CD14-positive monocyte (primary cell): ENCODE results near the gene CAMK4. TPM values are rescaled to one million over a fixed set of nuclear protein-coding genes. Genes with fewer than 3 reads are reported as not detected.
A peak's percentile ranks its signal among the peaks of the same experiment; 100 is the strongest.

Source experiments
- DNase-seq, 3 donors: peaks; one replicate each; pipeline ENCODE4 v3.0.0-alpha.2; 2011 to 2022
- H2AFZ ChIP-seq: 2 replicates; pipeline ENCODE4 v1.6.0; 2012; ENCODE audit warnings: mild to moderate bottlenecking, low read depth, low read length, inconsistent platforms; ENCODE audit not compliant: insufficient read depth, poor library complexity, severe bottlenecking
- H3K27ac ChIP-seq, 2 donors: 1 replicate in 1 of 2; 2 replicates in 1 of 2; pipeline ENCODE4 v1.5.1; 2012 to 2013; ENCODE audit warnings: low read length in 2 of 2, control low read depth in 1 of 2, inconsistent platforms in 1 of 2, low read depth in 1 of 2, mild to moderate bottlenecking in 1 of 2
- H3K27me3 ChIP-seq, 2 donors: one replicate each; pipeline versions ENCODE4 v1.6.0 to v1.6.1; 2011 to 2013; ENCODE audit warnings: low read length in 2 of 2; ENCODE audit not compliant: control insufficient read depth in 2 of 2, insufficient read depth in 2 of 2
- H3K36me3 ChIP-seq, 2 donors: replicated peaks in 1 of 2; 1 replicate in 1 of 2; 2 replicates in 1 of 2; pipeline versions ENCODE4 v1.5.1 to v1.6.1; 2012 to 2013; ENCODE audit warnings: low read length in 2 of 2, control low read depth in 1 of 2, inconsistent platforms in 1 of 2, mild to moderate bottlenecking in 1 of 2; ENCODE audit not compliant: insufficient read depth in 2 of 2, control insufficient read depth in 1 of 2
- H3K4me1 ChIP-seq, 2 donors: 1 replicate in 1 of 2; 2 replicates in 1 of 2; pipeline versions ENCODE4 v1.5.1 to v1.6.1; 2012 to 2013; ENCODE audit warnings: low read length in 2 of 2, control low read depth in 1 of 2, inconsistent platforms in 1 of 2, mild to moderate bottlenecking in 1 of 2, moderate library complexity in 1 of 2; ENCODE audit not compliant: insufficient read depth in 2 of 2, control insufficient read depth in 1 of 2
- H3K4me2 ChIP-seq: replicated peaks from 2 replicates; pipeline ENCODE3; 2012; ENCODE audit warnings: low read length, moderate library complexity, mild to moderate bottlenecking; ENCODE audit not compliant: poor library complexity, severe bottlenecking; ENCODE audit errors: extremely low read depth
- H3K4me3 ChIP-seq, 3 experiments: fragments of 200-600 bp in 1 of 3; sonication (generic) in 1 of 3; replicated peaks in 1 of 3; 1 replicate in 2 of 3; 2 replicates in 1 of 3; pipeline ENCODE4 v1.5.1; 2011 to 2013; ENCODE audit warnings: low read length in 3 of 3, mild to moderate bottlenecking in 3 of 3, control low read depth in 2 of 3, low read depth in 2 of 3, inconsistent platforms in 1 of 3, moderate library complexity in 1 of 3
- H3K79me2 ChIP-seq: 2 replicates; pipeline ENCODE4 v1.6.0; 2012; ENCODE audit warnings: mild to moderate bottlenecking, control low read depth, inconsistent platforms, low read length, moderate library complexity; ENCODE audit not compliant: insufficient read depth
- H3K9ac ChIP-seq: 2 replicates; pipeline ENCODE4 v1.6.0; 2017; ENCODE audit warnings: low read length, mild to moderate bottlenecking; ENCODE audit not compliant: insufficient read depth, poor library complexity, severe bottlenecking
- H3K9me3 ChIP-seq, 2 donors: replicated peaks in 1 of 2; 1 replicate in 1 of 2; 2 replicates in 1 of 2; pipeline versions ENCODE4 v1.5.1 to v1.6.1; 2012 to 2013; ENCODE audit warnings: low read length in 2 of 2, control low read depth in 1 of 2; ENCODE audit not compliant: control insufficient read depth in 1 of 2, insufficient read depth in 1 of 2
- H4K20me1 ChIP-seq: 2 replicates; pipeline ENCODE4 v1.6.0; 2012; ENCODE audit warnings: mild to moderate bottlenecking, low read length, control low read depth, moderate library complexity; ENCODE audit not compliant: insufficient read depth
- H3K27ac Mint-ChIP-seq, 7 donors: one replicate each; pipeline ENCODE4 v1.8.0; 2020; ENCODE audit warnings: mild to moderate bottlenecking in 7 of 7, mixed read lengths in 7 of 7, moderate library complexity in 6 of 7, inconsistent platforms in 2 of 7
- H3K27me3 Mint-ChIP-seq, 3 donors: one replicate each; pipeline ENCODE4 v1.8.0; 2021 to 2022; ENCODE audit warnings: low read depth in 3 of 3, mild to moderate bottlenecking in 3 of 3, mixed read lengths in 3 of 3, moderate library complexity in 3 of 3, inconsistent platforms in 1 of 3
- H3K36me3 Mint-ChIP-seq, 2 donors: one replicate each; pipeline ENCODE4 v1.8.0; 2020; ENCODE audit warnings: mixed read lengths in 2 of 2, inconsistent platforms in 1 of 2, mild to moderate bottlenecking in 1 of 2
- H3K4me1 Mint-ChIP-seq: one replicate; pipeline ENCODE4 v1.8.0; 2020; ENCODE audit warnings: mild to moderate bottlenecking, mixed read lengths
- H3K4me3 Mint-ChIP-seq, 2 donors: one replicate each; pipeline ENCODE4 v1.8.0; 2020; ENCODE audit warnings: mild to moderate bottlenecking in 2 of 2, mixed read lengths in 2 of 2, moderate library complexity in 1 of 2
- H3K9me3 Mint-ChIP-seq, 7 donors: one replicate each; pipeline ENCODE4 v1.8.0; 2020 to 2022; ENCODE audit warnings: mixed read lengths in 7 of 7, mild to moderate bottlenecking in 6 of 7, moderate library complexity in 6 of 7, inconsistent platforms in 2 of 7
- WGBS: methylation state at CpG from one replicate; pipeline ENCODE4 v1.1.5; 2013; ENCODE audit warnings: missing lambda C conversion rate; ENCODE audit not compliant: insufficient coverage; 5-methylcytosine and 5-hydroxymethylcytosine counted together
- intact Hi-C, 2 donors: fragments of 100-400 bp; cut with micrococcal nuclease; formaldehyde crosslinking; loops; one replicate each; pipeline versions ENCODE4 v1.15.0 to v1.15.1; 2023
- polyA plus RNA-seq, 3 donors: library from polyadenylated mRNA; depleted of rRNA in 1 of 3; unstranded in 2 of 3; stranded (reverse) in 1 of 3; fragments of 300-500 nt in 2 of 3; fragments of >200 nt in 1 of 3; fragmentation: Illumina TruSeq in 2 of 3; gene quantifications; 1 replicate in 2 of 3; 2 replicates in 1 of 3; pipeline ENCODE4 v1.2.3, GENCODE V29; 2012 to 2021
- TF ChIP-seq, protein P1 (sequence below): fragments of 200-600 bp; IDR thresholded peaks from one replicate; pipeline ENCODE4 v1.8.0; 2022; ENCODE audit warnings: antibody characterized with exemption, mild to moderate bottlenecking

The CAMK4 gene
- polyA plus RNA-seq, 3 donors = 0.24 to 0.28 TPM; not detected in 1

- H3K27ac Mint-ChIP-seq = no peak overlapping the region
- no peaks in the 10 kb centered on the region for H3K4me1 ChIP-seq
- H3K27ac ChIP-seq = no peak overlapping the region
- no peak overlapping the region for H3K4me3 ChIP-seq
- no peaks in the 10 kb centered on the region for H3K4me1 Mint-ChIP-seq
- H3K9me3 Mint-ChIP-seq = peaks cover 0 to 1% (median 0%) of the 10 kb centered on the region in 7 donors
- peaks cover 0 to 1% (median 0%) of the 10 kb centered on the region in 3 donors for H3K27me3 Mint-ChIP-seq
- no peaks in the 10 kb centered on the region for H3K36me3 Mint-ChIP-seq
- H4K20me1 ChIP-seq = no peaks in the 10 kb centered on the region
- no peak overlapping the region for H2AFZ ChIP-seq
- DNase-seq = no peak
- no peaks in the 10 kb centered on the region for H3K36me3 ChIP-seq
- no peaks in the 10 kb centered on the region for H3K9me3 ChIP-seq
- H3K4me3 Mint-ChIP-seq = no peak overlapping the region
- no peaks in the 10 kb centered on the region for H3K79me2 ChIP-seq
- WGBS = no CpG with 5 or more reads among the region's 2 CpGs
- TF ChIP-seq, protein P1, sequence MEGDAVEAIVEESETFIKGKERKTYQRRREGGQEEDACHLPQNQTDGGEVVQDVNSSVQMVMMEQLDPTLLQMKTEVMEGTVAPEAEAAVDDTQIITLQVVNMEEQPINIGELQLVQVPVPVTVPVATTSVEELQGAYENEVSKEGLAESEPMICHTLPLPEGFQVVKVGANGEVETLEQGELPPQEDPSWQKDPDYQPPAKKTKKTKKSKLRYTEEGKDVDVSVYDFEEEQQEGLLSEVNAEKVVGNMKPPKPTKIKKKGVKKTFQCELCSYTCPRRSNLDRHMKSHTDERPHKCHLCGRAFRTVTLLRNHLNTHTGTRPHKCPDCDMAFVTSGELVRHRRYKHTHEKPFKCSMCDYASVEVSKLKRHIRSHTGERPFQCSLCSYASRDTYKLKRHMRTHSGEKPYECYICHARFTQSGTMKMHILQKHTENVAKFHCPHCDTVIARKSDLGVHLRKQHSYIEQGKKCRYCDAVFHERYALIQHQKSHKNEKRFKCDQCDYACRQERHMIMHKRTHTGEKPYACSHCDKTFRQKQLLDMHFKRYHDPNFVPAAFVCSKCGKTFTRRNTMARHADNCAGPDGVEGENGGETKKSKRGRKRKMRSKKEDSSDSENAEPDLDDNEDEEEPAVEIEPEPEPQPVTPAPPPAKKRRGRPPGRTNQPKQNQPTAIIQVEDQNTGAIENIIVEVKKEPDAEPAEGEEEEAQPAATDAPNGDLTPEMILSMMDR = no peak
- no peaks in the 10 kb centered on the region for H3K27me3 ChIP-seq
- intact Hi-C loops = no loop called here
- H3K9ac ChIP-seq = no peak overlapping the region
- H3K4me2 ChIP-seq = no peak overlapping the region
Measured at GRCh38 chr5:111194925-111195324, 29.3 kb upstream of the CAMK4 start.

DNA sequence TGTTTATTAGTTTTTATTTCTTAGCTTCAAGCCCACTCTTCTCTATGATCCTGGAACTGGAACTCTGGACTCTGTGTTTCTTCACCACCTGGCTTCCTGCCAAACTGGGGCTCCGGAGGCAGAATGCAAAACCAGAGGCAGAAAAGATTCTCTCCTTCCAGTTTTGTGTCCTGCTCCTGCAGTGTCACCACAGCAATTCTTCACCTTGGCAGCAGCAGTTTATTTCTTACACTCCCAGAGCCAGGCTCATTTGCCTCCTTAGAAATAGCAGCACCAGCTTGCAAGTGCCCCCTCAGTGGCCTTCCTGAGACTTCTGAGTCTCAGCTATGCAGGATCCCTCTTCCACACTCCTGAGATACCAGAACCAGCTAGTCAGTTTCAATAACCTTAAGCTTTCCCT, 26.7 kb upstream of the CAMK4 start:
- Mint-ChIP-seq H3K4me1 (no peaks in the 10 kb centered on the region), H3K4me3 (no peak overlapping the region), H3K27ac (peak overlapping the region in 1 of 7 donors; percentile 43), H3K36me3 (no peaks in the 10 kb centered on the region), H3K9me3 (peaks cover 0 to 1% (median 0%) of the 10 kb centered on the region in 7 donors), H3K27me3 (peaks cover 0 to 1% (median 0%) of the 10 kb centered on the region in 3 donors)
- Histone ChIP-seq H3K9ac (no peak overlapping the region), H2AFZ (no peak overlapping the region), H3K4me3 (no peak overlapping the region), H3K79me2 (no peaks in the 10 kb centered on the region), H3K27ac (no peak overlapping the region), H3K4me2 (no peak overlapping the region), H4K20me1 (no peaks in the 10 kb centered on the region), H3K4me1 (no peaks in the 10 kb centered on the region), H3K27me3 (no peaks in the 10 kb centered on the region), H3K9me3 (no peaks in the 10 kb centered on the region), H3K36me3 (no peaks in the 10 kb centered on the region)
- intact Hi-C loops = no loop called here
- WGBS = 31% methylated on average over 1 of the region's 1 CpG
- no peak for DNase-seq
- TF ChIP-seq, protein P1 = no peak
